Measurements from ENCODE around the gene CCDC157.

- no peak for TF ChIP-seq CTCF (conservative IDR thresholded peaks at IDR 0.05; ENCODE audit: low read length)
- TF ChIP-seq EZH2phosphoT487 (IDR thresholded peaks at IDR 0.05; ENCODE audit: borderline replicate concordance): no peak
Measured at GRCh38 chr22:30332994-30333706, 23.7 kb upstream of the CCDC157 start.

Data from Loucy (cell line).